Panc1 (cell line): ENCODE results near the gene C6orf132. TPM values are rescaled to one million over a fixed set of nuclear protein-coding genes. Genes with fewer than 3 reads are reported as not detected.
"Not testable (repeated sequence)": the region's sequence is repeated elsewhere in the genome, so short reads cannot be mapped to it uniquely, and the experiment has no call there.

Experiments
- ATAC-seq: fragments of 200-7000 bp; cut with Tn5 transposase; 2 replicates; pipeline ENCODE4 v1.9.1; 2020; ENCODE audit warnings: mild to moderate bottlenecking, moderate library complexity
- BruUV-seq: library from RNA; stranded (reverse); fragments of 400-500 nt; replicated peaks from 2 replicates; lab custom pipeline; 2021; lab: Mats Ljungman, UMichigan
- CTCF ChIA-PET: fragments of 300-600 bp; sonication (Branson Sonifier 250); formaldehyde crosslinking; loops from one replicate; lab custom pipeline; 2022; ENCODE audit warnings: antibody characterized with exemption; lab: Charles Lee
- POLR2A ChIA-PET: fragments of 300-600 bp; sonication (Branson Sonifier 250); formaldehyde crosslinking; loops from one replicate; lab custom pipeline; 2022; ENCODE audit warnings: antibody characterized with exemption; lab: Charles Lee
- DNase-seq: peaks from one replicate; pipeline ENCODE4 v3.0.0-alpha.2; 2010; ENCODE audit warnings: low read depth, low spot score
- H3K27ac ChIP-seq: 2 replicates; pipeline ENCODE4 v1.5.1; 2011; ENCODE audit warnings: mild to moderate bottlenecking, low read length, inconsistent platforms
- H3K27me3 ChIP-seq: fragments of 200-500 bp; sonication (Bioruptor generic); 2 replicates; pipeline ENCODE4 v1.6.0; 2014; ENCODE audit warnings: low read length, inconsistent platforms; ENCODE audit not compliant: control insufficient read depth, insufficient read depth
- H3K36me3 ChIP-seq: fragments of 200-500 bp; sonication (Bioruptor generic); 2 replicates; pipeline ENCODE4 v1.5.1; 2014; ENCODE audit warnings: inconsistent platforms, mild to moderate bottlenecking, low read length, moderate library complexity; ENCODE audit not compliant: control insufficient read depth, insufficient read depth
- H3K4me1 ChIP-seq: 2 replicates; pipeline ENCODE4 v1.5.1; 2011; ENCODE audit warnings: inconsistent platforms, mild to moderate bottlenecking, low read length, moderate library complexity; ENCODE audit not compliant: control insufficient read depth, insufficient read depth
- H3K4me3 ChIP-seq, 2 experiments: 2 replicates each; pipeline ENCODE4 v1.5.1; 2011 to 2012; ENCODE audit warnings: low read depth in 2 of 2, low read length in 2 of 2, mild to moderate bottlenecking in 2 of 2, inconsistent platforms in 1 of 2, moderate library complexity in 1 of 2
- H3K9me3 ChIP-seq: fragments of 200-500 bp; sonication (Bioruptor generic); 2 replicates; pipeline ENCODE4 v1.5.1; 2014; ENCODE audit warnings: low read depth, mild to moderate bottlenecking, inconsistent platforms, low read length, moderate library complexity; ENCODE audit not compliant: control insufficient read depth, insufficient read depth
- CTCF ChIP-seq: fragments of 450-650 bp; IDR thresholded peaks from 2 replicates; pipeline ENCODE4 v1.5.1; 2017; ENCODE audit warnings: mild to moderate bottlenecking
- POLR2AphosphoS5 ChIP-seq: IDR thresholded peaks from 2 replicates; pipeline ENCODE4 v1.6.1; 2012; ENCODE audit warnings: mild to moderate bottlenecking, low read depth, low read length, moderate library complexity
- SIN3A ChIP-seq: IDR thresholded peaks from 2 replicates; pipeline ENCODE4 v1.6.1; 2012; ENCODE audit warnings: low read depth, mild to moderate bottlenecking, low read length, moderate library complexity, borderline replicate concordance; ENCODE audit not compliant: insufficient read depth
- TCF7L2 ChIP-seq: IDR thresholded peaks from 2 replicates; pipeline ENCODE4 v1.6.1; 2011; ENCODE audit warnings: mild to moderate bottlenecking, low read depth, low read length, inconsistent platforms
- in situ Hi-C: cut with HindIII; loops from 2 replicates; pipeline ENCODE4 v1.10.0; 2016; ENCODE audit warnings: low sequenced_read_pairs, low pct_unique_long_range_greater_than_20kb
- intact Hi-C: fragments of 100-400 bp; cut with micrococcal nuclease; formaldehyde crosslinking; loops from one replicate; pipeline ENCODE4 v1.10.0; 2022; ENCODE audit not compliant: unreplicated experiment
- total RNA-seq: library from RNA; stranded (reverse); gene quantifications from one replicate; pipeline ENCODE4 v1.2.1, GENCODE V29; 2021; ENCODE audit not compliant: unreplicated experiment
- TF ChIP-seq, protein P1 (sequence below), 2 experiments: IDR thresholded peaks; 2 replicates each; pipeline ENCODE4 v1.6.1; 2011 to 2012; ENCODE audit warnings: low read depth in 2 of 2, control low read depth in 1 of 2, low read length in 1 of 2, mild to moderate bottlenecking in 1 of 2, moderate library complexity in 1 of 2; ENCODE audit not compliant: insufficient read depth in 1 of 2

The C6orf132 gene
- total RNA-seq, 1 experiment from 2014 or later: 12.9 TPM

DNA sequence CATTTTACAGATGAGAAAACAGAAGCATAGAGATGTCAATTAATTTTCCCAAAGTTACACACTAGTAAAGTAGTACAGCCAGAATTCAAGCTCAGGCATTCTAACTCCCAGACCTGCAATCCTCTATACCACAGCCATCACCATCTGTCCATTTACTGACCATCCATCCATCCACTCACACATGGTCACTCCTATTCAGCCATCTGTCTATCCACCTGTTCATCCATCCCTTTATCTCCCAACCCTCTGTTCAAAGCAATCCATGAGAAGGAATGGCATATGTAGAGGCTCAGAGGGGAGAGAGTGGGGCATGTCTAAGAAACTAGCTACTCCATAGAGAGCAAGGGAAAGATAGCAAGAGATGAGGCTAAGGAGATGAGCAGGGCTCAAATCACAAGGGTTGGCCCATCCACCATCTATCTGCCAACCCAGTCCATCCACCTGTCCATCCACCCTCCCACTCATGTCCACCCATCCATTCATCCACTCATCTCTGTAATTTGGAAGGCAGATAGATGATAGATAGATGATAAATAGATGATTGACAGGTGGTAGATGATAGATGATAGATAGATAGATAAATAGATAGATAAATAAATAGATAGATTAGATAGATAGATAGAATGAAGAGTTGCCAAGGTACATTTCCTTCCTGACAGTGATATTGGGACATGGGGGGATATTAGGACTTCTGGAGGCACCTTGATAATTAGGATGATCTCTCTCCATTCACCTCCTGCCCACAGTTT, 12.2 kb upstream of the C6orf132 start:
- CTCF ChIA-PET: no interaction called here
- no peak for DNase-seq
- H3K36me3 ChIP-seq: no peaks in the 10 kb centered on the region
- no peak overlapping the region for H3K27ac ChIP-seq
- BruUV-seq: no TSS peak
- no peak for TF ChIP-seq SIN3A
- TF ChIP-seq, protein P1, sequence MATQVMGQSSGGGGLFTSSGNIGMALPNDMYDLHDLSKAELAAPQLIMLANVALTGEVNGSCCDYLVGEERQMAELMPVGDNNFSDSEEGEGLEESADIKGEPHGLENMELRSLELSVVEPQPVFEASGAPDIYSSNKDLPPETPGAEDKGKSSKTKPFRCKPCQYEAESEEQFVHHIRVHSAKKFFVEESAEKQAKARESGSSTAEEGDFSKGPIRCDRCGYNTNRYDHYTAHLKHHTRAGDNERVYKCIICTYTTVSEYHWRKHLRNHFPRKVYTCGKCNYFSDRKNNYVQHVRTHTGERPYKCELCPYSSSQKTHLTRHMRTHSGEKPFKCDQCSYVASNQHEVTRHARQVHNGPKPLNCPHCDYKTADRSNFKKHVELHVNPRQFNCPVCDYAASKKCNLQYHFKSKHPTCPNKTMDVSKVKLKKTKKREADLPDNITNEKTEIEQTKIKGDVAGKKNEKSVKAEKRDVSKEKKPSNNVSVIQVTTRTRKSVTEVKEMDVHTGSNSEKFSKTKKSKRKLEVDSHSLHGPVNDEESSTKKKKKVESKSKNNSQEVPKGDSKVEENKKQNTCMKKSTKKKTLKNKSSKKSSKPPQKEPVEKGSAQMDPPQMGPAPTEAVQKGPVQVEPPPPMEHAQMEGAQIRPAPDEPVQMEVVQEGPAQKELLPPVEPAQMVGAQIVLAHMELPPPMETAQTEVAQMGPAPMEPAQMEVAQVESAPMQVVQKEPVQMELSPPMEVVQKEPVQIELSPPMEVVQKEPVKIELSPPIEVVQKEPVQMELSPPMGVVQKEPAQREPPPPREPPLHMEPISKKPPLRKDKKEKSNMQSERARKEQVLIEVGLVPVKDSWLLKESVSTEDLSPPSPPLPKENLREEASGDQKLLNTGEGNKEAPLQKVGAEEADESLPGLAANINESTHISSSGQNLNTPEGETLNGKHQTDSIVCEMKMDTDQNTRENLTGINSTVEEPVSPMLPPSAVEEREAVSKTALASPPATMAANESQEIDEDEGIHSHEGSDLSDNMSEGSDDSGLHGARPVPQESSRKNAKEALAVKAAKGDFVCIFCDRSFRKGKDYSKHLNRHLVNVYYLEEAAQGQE (IDR thresholded peaks at IDR 0.05; ENCODE audit: insufficient read depth in 1 of 2, low read depth in 2 of 2, low read length in 1 of 2): no peak
- TF ChIP-seq CTCF: no peak
- TF ChIP-seq TCF7L2: no peak
- TF ChIP-seq POLR2AphosphoS5: no peak
- H3K27me3 ChIP-seq: no peaks in the 10 kb centered on the region
- in situ Hi-C loops: no loop called here
- no peaks in the 10 kb centered on the region for H3K9me3 ChIP-seq
- POLR2A ChIA-PET: no interaction called here
- H3K4me3 ChIP-seq: no peak overlapping the region
- intact Hi-C loops: no loop called here
- no peak for ATAC-seq
- no peaks in the 10 kb centered on the region for H3K4me1 ChIP-seq

- ChIA-PET POLR2A (no interaction called here), CTCF (no interaction called here)
- no peaks in the 10 kb centered on the region for H3K4me1 ChIP-seq
- H3K27me3 ChIP-seq: no peaks in the 10 kb centered on the region
- H3K27ac ChIP-seq: no peak overlapping the region
- no peaks in the 10 kb centered on the region for H3K9me3 ChIP-seq
- DNase-seq (no peak), ATAC-seq (no peak)
- H3K36me3 ChIP-seq: no peaks in the 10 kb centered on the region
- H3K4me3 ChIP-seq: no peak overlapping the region
- in situ Hi-C loops: no loop called here
- BruUV-seq: no TSS peak
- TF ChIP-seq, protein P1 (IDR thresholded peaks at IDR 0.05; ENCODE audit: insufficient read depth in 1 of 2, low read depth in 2 of 2, low read length in 1 of 2): no peak
- TF ChIP-seq CTCF (no peak), POLR2AphosphoS5 (no peak), TCF7L2 (no peak), SIN3A (no peak)
- intact Hi-C loops: no loop called here
Measured at GRCh38 chr6:42153921-42154320, 11.5 kb upstream of the C6orf132 start.

GRCh38 chr6:42152528-42153213, 10.3 kb upstream of the C6orf132 start:
- H3K9me3 ChIP-seq, in situ Hi-C loops, BruUV-seq, ATAC-seq, intact Hi-C loops, H3K36me3 ChIP-seq, H3K27ac ChIP-seq, DNase-seq, H3K27me3 ChIP-seq, H3K4me3 ChIP-seq, H3K4me1 ChIP-seq, POLR2A ChIA-PET: not testable (repeated sequence)
- CTCF ChIA-PET: interaction anchor here (0.7 kb wide), 1 partner anchor 9 kb away, joined by 3 read pairs; no protein-coding TSS in a partner anchor
